ENCODE data around the gene ADM5. TPM values are rescaled to one million over a fixed set of nuclear protein-coding genes. Genes with fewer than 3 reads are reported as not detected.

The ADM5 gene
- total RNA-seq: 11.8 TPM in 2 replicates
- long read RNA-seq: 0 reads

DNA sequence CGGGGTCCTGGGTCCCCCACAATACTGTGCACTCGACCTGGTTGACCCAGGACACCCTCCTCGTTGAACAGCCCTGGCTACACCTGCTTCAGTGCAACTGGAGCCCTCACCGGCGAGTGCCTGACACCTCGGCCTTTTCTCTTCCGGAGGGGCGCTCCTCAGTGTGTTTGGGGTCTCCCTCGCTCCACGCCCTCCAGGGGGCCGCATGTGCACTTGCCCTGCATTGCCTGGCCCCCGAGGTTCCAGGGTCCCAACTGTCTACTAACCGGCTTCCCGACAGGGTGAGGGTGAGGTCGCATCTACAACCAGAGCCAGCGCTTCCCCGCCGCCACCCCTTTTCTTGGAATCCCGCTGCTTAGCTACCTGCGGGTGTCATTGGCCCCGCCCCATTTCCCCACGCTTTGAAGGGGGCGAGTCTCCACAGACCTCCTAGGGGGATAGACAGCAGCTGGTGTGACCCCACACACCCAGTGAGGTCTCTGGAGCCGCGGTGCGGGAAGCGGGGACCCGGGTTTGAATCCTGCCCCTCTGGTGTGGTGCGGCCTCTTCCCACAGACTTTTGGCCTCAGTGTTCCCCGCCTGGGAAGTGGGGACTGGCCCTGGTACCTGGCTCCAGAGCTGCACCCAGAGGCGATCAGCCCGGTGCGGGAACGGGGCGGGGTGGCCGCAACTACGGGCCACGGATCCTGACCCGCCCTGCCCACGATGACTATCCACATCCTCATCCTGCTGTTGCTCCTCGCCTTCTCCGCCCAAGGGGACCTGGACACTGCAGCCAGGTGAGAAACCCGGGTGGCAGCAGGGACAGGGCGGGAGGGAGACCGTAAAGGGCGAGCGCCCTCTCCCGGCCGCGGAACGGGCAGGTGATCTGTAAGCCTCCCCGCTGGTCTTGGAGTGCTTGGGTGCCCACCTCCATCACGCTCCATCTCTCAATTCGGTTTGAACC is at the start of gene ADM5:
TSS of gene ADM5 (plus strand) at position 462 of the 946 bp plus-strand sequence. CDS start at position 706, 244 bp downstream.
- H3K27me3 Mint-ChIP-seq (ENCODE audit: low read depth): peaks cover 16% of the 10 kb centered on the region
- no peak for DNase-seq (ENCODE audit: low read depth, low spot score)
- H3K9me3 Mint-ChIP-seq: no peaks in the 10 kb centered on the region
- H3K27ac Mint-ChIP-seq (ENCODE audit: unreplicated experiment): peak within 1 kb of the TSS; percentile 73
- peak within 1 kb of the TSS; percentile 90 for H3K4me3 Mint-ChIP-seq
- TF ChIP-seq CTCF (conservative IDR thresholded peaks at IDR 0.05): peak; percentile 62
- peaks cover 39% of the 10 kb centered on the region for H3K4me1 Mint-ChIP-seq
- H3K36me3 Mint-ChIP-seq (ENCODE audit: low read depth): peaks cover 13% of the 10 kb centered on the region

DNA sequence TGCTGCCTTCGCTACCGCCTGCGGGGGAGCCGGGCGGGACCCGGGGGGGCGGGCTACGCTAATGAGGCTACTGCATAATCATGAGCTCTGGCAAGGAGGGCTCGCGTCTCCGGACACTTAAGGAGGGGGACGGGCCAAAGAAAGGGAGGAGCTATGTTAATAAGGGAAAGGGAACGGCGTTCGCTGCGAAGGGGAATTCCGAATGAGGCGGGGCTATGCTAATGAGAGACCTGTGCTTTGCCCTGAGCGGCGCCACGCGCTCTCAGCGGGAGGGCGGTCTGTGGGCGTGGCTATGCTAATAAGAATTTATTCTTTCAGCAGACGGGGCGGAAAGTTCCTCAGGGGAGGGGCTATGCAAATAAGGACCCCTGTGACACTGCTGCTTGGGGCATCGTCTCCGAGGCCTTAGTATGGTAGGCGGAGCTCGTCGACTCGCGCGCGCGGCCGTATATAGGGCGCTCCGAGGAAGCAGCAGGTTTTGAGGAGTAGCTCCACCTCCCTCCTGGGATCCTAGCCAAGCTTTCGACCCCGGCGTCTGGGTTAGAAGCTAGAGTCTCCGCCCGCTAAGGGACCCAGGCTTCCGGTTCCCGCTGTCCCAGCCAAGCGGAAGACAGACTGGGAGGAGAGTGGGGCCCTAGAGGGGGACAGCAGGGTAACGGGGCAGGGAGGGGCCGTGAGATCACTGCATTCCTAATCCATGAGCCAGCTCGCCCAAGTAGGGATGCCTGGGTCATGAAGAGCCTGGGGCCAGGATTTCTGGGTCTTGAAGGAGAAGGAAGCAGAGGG is 49.1 kb upstream of the ADM5 start, which contains the start of gene RRAS:
TSS of gene RRAS (minus strand) at position 31 of the 786 bp plus-strand sequence. CDS start 45 bp downstream, outside the sequence.
- Mint-ChIP-seq H3K27me3 (ENCODE audit: low read depth) (peaks cover 43% of the 10 kb centered on the region), H3K4me3 (peak within 1 kb of the TSS; percentile 91), H3K9me3 (no peaks in the 10 kb centered on the region), H3K4me1 (peaks cover 77% of the 10 kb centered on the region), H3K36me3 (ENCODE audit: low read depth) (peaks cover 2% of the 10 kb centered on the region), H3K27ac (ENCODE audit: unreplicated experiment) (peak within 1 kb of the TSS; percentile 100)
- DNase-seq (ENCODE audit: low read depth, low spot score): peak; percentile 99
- no peak for TF ChIP-seq CTCF (conservative IDR thresholded peaks at IDR 0.05)

- Mint-ChIP-seq H3K36me3 (ENCODE audit: low read depth) (peaks cover 2% of the 10 kb centered on the region), H3K27me3 (ENCODE audit: low read depth) (peaks cover 27% of the 10 kb centered on the region), H3K9me3 (no peaks in the 10 kb centered on the region), H3K4me3 (peak within 1 kb of the TSS; percentile 100), H3K4me1 (peaks cover 61% of the 10 kb centered on the region), H3K27ac (ENCODE audit: unreplicated experiment) (peak within 1 kb of the TSS; percentile 100)
- peak; percentile 97 for DNase-seq (ENCODE audit: low read depth, low spot score)
- no peak for TF ChIP-seq CTCF (conservative IDR thresholded peaks at IDR 0.05)
Observed at GRCh38 chr19:49641688-49642491, 47.5 kb upstream of the ADM5 start, which contains the start of gene SCAF1. SCAF1 (plus strand) TSS chr19:49642209; CDS start chr19:49645027, 2,818 bp downstream.

DNA sequence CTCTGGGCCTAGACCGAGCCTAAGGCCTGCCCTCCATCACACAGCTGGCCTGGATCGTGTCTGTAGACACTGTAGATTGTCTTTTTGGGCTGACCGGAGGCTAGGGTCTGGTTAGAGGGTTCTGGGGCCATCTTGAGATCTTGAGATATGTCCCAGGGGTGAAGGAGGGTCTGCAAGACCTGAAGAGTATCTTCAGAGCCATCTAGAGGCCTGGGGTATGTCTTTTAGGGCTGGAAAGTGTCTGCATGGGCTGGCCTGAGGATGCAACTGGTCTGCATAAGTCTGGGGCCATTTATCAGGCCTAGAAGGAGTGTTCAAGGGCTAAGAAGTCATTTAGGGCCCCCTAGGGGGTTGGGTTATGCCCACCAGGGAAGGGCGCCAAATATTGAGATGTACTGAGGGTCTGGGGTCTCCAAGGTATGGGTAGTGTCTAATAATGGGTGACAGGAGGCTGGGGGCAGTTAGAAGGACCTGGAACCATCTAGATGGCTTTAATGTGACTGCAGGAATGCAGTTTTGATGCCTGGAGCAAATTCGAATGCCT is 46.8 kb upstream of the ADM5 start:
- no peak for DNase-seq (ENCODE audit: low read depth, low spot score)
- peaks cover 59% of the 10 kb centered on the region for H3K4me1 Mint-ChIP-seq
- peak overlapping the region; percentile 100 for H3K4me3 Mint-ChIP-seq

More for the DNA sequence above, 46.8 kb upstream of the ADM5 start:
- TF ChIP-seq CTCF (conservative IDR thresholded peaks at IDR 0.05): no peak
- H3K9me3 Mint-ChIP-seq: no peaks in the 10 kb centered on the region
- H3K36me3 Mint-ChIP-seq (ENCODE audit: low read depth): peaks cover 2% of the 10 kb centered on the region
- peaks cover 22% of the 10 kb centered on the region for H3K27me3 Mint-ChIP-seq (ENCODE audit: low read depth)
- H3K27ac Mint-ChIP-seq (ENCODE audit: unreplicated experiment): peak overlapping the region; percentile 96
